Left lobe of liver (tissue), 2 donors: ENCODE results near the gene PHTF2. TPM values are rescaled to one million over a fixed set of nuclear protein-coding genes. Genes with fewer than 3 reads are reported as not detected.
"Not testable (repeated sequence)": the region's sequence is repeated elsewhere in the genome, so short reads cannot be mapped to it uniquely, and the experiment has no call there.

Source experiments
- ATAC-seq: fragments of 200-7000 bp; cut with Tn5 transposase; one replicate; pipeline ENCODE4 v1.9.1; 2020; ENCODE audit warnings: mild to moderate bottlenecking, moderate library complexity
- DNase-seq: peaks from one replicate; pipeline ENCODE4 v3.0.0-alpha.2; 2020; ENCODE audit warnings: low spot score
- total RNA-seq: library from RNA; stranded (reverse); gene quantifications from one replicate; pipeline ENCODE4 v1.2.1, GENCODE V29; 2021
- donor health status: DM: no; HTN: no; CAD: no; lungs with moderate emphysema.
- donor health status: DM: no; HTN: yes; CAD: no.

PHTF2 gene
- total RNA-seq, 1 donor from 2014 or later: 3.3 TPM

DNA sequence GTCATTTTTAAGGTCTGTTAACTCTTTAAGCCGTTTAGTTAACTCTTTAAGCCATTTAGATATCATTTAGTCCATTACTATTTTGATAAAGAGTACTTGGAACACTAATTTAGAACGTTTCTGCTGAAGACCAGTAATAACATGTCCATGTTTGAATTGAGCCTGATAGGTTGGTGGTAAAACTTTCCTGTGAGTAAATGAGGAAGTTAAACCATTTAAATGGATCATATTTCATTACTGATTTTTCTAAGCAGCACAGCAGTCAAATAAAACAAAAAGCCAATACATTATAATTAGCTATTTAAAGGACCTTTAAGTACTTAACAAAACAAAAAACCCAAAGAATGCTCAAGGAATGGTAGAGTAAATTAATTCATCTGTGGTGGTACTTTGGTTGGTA is 29.4 kb downstream of the PHTF2 start:
- no peak for DNase-seq
- ATAC-seq: no peak

GRCh38 chr7:77830649-77831355 is 32.2 kb downstream of the PHTF2 start:
- ATAC-seq (no peak), DNase-seq (no peak)

DNA sequence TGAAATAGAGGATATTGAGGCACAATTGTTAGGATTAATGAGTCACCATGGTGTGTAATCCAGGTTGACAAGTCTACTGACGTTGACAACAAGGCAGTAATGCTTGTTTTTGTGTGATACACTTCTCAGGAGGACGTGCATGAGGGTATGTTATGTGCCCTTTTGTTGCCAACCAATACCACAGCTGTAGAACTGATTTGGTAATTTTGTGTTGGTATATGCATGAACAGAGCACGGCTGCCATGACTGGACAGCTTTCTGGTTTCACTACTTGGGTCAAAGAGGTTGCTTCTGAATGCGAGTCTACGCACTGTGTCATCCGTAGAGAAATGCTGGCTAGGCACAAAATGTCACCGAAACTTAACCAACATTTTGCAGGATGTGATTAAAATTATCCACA is 32.9 kb downstream of the PHTF2 start:
- DNase-seq (no peak), ATAC-seq (no peak)

GRCh38 chr7:77831953-77832352 is 33.4 kb downstream of the PHTF2 start:
- no peak for ATAC-seq
- DNase-seq: no peak

DNA sequence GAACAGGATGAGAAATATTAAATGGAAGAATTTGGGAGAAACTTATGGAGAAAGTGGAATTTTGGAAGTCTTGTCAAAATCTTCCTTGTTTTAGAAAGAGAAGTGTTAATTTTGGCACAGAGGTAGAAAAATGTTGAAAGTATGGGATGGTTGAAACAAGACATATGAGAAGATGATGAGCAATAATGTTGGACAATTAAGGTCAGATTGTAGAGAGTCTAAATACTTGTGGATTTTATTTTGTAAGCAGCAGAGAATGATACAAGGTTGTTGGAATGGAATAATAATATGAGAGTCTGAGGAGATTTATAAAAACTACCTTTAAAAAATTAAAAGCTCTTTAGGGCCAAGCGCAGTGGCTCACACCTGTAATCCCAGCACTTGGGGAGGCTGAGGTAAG is 34.6 kb downstream of the PHTF2 start:
- DNase-seq: no peak
- no peak for ATAC-seq

DNA sequence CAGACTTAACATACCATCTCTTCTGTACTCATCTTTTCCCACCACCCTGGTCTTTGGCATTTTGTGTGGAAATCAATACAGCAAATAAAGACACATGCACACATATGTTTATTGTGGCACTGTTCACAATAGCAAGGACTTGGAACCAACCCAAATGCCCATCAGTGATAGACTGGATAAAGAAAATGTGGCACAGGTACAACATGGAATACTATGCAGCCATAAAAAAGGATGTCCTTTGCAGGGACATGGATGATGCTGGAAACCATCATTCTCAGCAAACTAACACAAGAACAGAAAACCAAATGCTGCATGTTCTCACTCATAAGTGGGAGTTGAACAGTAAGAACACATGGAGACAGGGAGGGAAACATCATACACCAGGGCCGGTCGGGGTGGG is 37.9 kb downstream of the PHTF2 start:
- not testable (repeated sequence) for DNase-seq, ATAC-seq

- ATAC-seq (no peak), DNase-seq (no peak)
Measured at GRCh38 chr7:77837275-77837674, 38.7 kb downstream of the PHTF2 start.

DNA sequence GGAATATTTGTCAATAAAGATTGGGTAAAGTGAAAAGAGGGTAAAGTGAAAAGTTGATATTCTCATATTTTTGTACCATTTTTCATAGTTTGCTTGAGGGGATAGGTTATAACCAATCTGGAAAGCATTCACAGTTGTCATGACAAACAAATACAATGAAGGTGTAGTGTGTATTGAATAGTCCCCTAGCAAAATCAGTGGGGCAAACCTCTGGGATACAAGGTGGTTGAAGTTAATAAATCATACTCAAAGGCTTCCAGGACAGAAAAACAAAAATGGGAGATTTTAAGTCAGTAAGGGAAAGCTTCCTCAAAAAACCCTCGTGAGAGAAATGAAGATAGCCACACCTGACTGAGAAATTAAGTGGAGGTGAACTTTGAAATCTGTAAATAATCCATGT is 39.4 kb downstream of the PHTF2 start:
- DNase-seq (no peak), ATAC-seq (no peak)

GRCh38 chr7:77838929-77839491 is 40.4 kb downstream of the PHTF2 start:
- no peak for DNase-seq
- ATAC-seq: peak; percentile 29

- DNase-seq (no peak), ATAC-seq (no peak)
Measured at GRCh38 chr7:77839919-77840318, 41.3 kb downstream of the PHTF2 start.

DNA sequence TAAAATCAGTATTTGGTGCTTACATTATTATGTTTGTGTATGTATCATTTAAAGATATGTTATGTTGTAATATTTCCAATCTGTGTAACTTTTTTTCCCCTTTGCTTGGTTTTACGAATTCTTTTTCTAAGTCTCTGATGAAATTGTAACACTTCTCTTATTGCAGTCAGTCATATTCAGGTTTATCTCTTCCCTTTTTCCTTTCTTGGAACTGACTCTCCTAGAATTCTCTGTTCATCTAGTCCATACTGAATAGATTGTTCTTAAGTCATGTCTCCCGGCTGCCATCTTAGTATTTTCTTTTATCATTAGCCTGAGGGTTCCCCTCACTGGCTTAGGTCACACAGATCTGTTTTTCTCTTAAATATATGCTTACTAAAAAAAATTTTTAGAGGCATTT is 44.6 kb downstream of the PHTF2 start:
- DNase-seq (no peak), ATAC-seq (no peak)

GRCh38 chr7:77846317-77847092 is 47.9 kb downstream of the PHTF2 start:
- no peak for DNase-seq
- no peak for ATAC-seq

DNA sequence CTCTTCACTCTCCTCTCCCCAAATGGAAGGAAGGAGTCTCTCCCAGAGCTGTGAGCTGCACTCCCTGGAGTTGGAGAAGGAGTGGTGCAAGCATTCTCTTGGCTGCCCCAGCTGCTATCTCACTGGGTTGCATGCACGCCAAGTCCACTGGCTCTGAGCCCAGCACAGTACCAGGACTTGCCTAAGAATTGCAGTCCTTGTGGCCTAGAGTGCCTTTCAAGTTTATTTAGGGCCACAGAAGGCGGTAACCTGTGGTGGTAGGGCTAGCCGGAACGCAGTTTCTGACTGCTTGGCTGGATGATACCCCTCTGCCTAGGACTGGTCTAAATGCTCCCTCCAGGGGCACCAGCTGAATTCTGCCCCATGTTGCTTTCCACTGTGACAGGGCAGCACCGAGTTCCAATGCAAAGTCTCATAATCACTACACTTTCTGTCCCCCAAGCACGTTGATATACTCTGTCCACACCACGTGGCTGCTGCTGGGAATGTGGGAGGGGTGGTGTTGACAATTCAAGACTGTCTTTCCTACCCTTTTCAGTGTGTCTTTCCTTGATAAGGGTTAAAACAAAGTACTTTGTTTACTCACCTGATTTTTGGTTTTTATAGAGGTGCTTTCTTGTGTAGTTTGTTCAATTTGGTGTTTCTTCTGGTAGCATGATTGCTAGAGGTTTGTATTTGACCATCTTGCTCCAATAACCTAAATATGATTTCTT is 57.0 kb downstream of the PHTF2 start:
- ATAC-seq: peak; percentile 65
- DNase-seq: peak; percentile 53

- ATAC-seq (no peak), DNase-seq (no peak)
Measured at GRCh38 chr7:77858278-77858677, 59.7 kb downstream of the PHTF2 start.

GRCh38 chr7:77859343-77859742 is 60.8 kb downstream of the PHTF2 start:
- ATAC-seq: no peak

GRCh38 chr7:77862691-77863090 is 64.1 kb downstream of the PHTF2 start:
- peak; percentile 67 for ATAC-seq
- DNase-seq: no peak

More at GRCh38 chr7:77859343-77859742, 60.8 kb downstream of the PHTF2 start:
- no peak for DNase-seq

- ATAC-seq (no peak), DNase-seq (no peak)
Measured at GRCh38 chr7:77863860-77864259, 65.3 kb downstream of the PHTF2 start.

- ATAC-seq (no peak), DNase-seq (no peak)
Measured at GRCh38 chr7:77866370-77866769, 67.8 kb downstream of the PHTF2 start.

DNA sequence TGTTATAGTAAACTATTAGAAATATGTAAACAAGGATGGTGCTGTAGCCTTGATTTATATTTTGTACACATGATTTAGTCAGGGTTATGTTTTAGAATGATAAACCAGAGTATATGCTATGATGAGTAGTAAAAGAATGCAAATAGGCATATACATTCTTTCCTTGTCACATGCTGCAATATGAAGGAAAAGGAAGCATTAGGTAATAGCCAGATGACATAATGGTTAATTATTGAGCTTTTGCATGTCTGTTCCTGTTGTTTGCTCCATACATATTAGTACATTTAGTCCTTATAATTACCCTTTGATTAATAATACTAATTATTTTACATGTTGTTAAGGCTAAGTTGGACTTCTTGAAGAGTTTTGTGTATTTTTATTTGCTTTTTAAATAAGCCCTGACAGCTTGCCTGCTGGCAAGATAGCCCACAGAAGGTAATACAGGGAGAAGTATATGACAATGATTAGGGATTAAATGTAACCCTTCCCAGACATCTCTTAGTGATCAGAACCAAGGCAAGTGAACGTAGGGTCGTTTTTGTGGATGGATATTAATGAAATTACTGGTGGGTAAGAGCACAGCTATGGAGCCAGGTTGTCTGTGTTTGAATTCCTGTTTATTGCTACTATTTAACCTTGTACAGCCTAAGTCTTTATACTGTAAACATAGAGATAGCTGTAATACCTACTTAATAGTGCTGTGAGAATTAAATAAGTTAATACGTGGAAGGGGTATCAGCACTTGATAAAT is 68.4 kb downstream of the PHTF2 start:
- no peak for DNase-seq

GRCh38 chr7:77867537-77867865 is 68.9 kb downstream of the PHTF2 start:
- DNase-seq (no peak), ATAC-seq (no peak)

More for the DNA sequence above, 68.4 kb downstream of the PHTF2 start:
- no peak for ATAC-seq

GRCh38 chr7:77872256-77872655 is 73.7 kb downstream of the PHTF2 start:
- DNase-seq, ATAC-seq: not testable (repeated sequence)
